ENCODE data around the gene KRTAP12-1.

- TF ChIP-seq ZNF8 (CRISPR knock-in tag; IDR thresholded peaks at IDR 0.05) (no peak), RARB (CRISPR knock-in tag; IDR thresholded peaks at IDR 0.05) (no peak)
Measured at GRCh38 chr21:44644878-44645277, 37.1 kb downstream of the KRTAP12-1 start.

All from SK-N-SH treated with all-trans-retinoic acid at 6 μM for 48 hours (cell line).